SK-N-MC (cell line): ENCODE measurements around the gene ZFTA.

Source experiments
- EZH2 ChIP-seq: fragments of 200-600 bp; sonication (generic); IDR thresholded peaks from one replicate; pipeline ENCODE4 v1.6.1; 2017; ENCODE audit warnings: antibody characterized with exemption
- FOXP2 ChIP-seq: optimal IDR thresholded peaks from 2 replicates; pipeline ENCODE3; 2011; ENCODE audit warnings: mild to moderate bottlenecking, moderate library complexity; ENCODE audit not compliant: insufficient read depth; ENCODE audit errors: extremely low read length, control extremely low read depth
- POLR2AphosphoS5 ChIP-seq: IDR thresholded peaks from 2 replicates; pipeline ENCODE4 v1.6.1; 2012; ENCODE audit warnings: mild to moderate bottlenecking, low read depth, low read length, borderline replicate concordance

- TF ChIP-seq POLR2AphosphoS5 (no peak), EZH2 (no peak), FOXP2 (no peak)
Observed at GRCh38 chr11:63775191-63775590, 6.6 kb upstream of the ZFTA start.
